Transverse colon (tissue), 4 donors: ENCODE data around the gene NEDD4L.

Experiments
- CTCF ChIP-seq, 5 experiments: fragments of 200-600 bp in 3 of 5; fragments of 450-650 bp in 2 of 5; sonication (generic) in 3 of 5; IDR thresholded peaks; 1 replicate in 2 of 5; 2 replicates in 3 of 5; pipeline ENCODE4 v1.5.1; 2016 to 2017; ENCODE audit warnings: antibody characterized with exemption in 5 of 5, inconsistent platforms in 3 of 5, mild to moderate bottlenecking in 2 of 5, moderate library complexity in 1 of 5
- POLR2A ChIP-seq: fragments of 450-650 bp; IDR thresholded peaks from one replicate; pipeline ENCODE4 v1.6.1; 2016; ENCODE audit warnings: antibody characterized with exemption, mild to moderate bottlenecking, moderate library complexity
- POLR2AphosphoS5 ChIP-seq, 3 donors: sonication (generic); formaldehyde crosslinking; IDR thresholded peaks; one replicate each; pipeline ENCODE4 v1.6.1; 2016; ENCODE audit warnings: antibody characterized with exemption in 3 of 3

GRCh38 chr18:58097907-58098166, 53.8 kb downstream of the NEDD4L start:
- TF ChIP-seq CTCF (IDR thresholded peaks at IDR 0.05) (no peak), POLR2AphosphoS5 (IDR thresholded peaks at IDR 0.05) (no peak), POLR2A (no peak)
